HG02759 (cell line): ENCODE results near the gene KRT86.
A peak's percentile ranks its signal among the peaks of the same experiment; 100 is the strongest.
"Not testable (repeated sequence)": the region's sequence is repeated elsewhere in the genome, so short reads cannot be mapped to it uniquely, and the experiment has no call there.

Experiments used
- ATAC-seq: cut with Tn5 transposase; IDR thresholded peaks from one replicate; pipeline ENCODE4 v1.9.1; 2021; ENCODE audit warnings: mild to moderate bottlenecking, moderate library complexity; ENCODE audit not compliant: unreplicated experiment

KRT86 gene

DNA sequence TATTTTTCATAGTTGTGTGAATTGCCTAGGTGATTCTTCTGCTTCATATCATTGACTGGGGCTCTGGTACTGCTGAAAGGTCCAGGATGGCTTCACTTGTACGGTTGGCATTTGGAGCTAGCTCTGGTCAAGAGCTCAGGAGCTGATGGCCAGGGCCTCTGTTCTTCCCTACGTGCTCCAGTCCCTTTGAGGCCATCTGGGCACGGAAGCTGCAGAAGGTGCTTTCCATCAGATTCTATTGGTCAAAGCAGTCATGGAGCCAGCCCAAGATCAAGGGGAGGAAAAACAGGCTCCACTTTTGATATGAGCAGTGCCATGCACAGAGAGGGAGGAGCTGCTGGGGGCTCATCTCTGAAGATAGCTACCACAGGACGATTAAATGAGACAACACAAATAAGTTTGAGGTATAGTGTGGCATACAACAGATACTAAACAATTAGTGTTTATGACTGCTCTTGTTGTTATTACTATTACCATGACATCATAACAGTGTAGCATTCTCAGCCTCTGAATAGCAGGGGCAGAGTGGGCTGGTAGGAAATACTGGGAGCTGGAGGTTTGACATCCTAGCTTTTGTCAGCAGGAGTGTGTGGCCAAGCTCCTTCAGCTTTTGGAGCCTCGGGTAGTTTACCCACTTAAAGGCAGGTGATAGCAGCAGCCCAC lies 36.3 kb downstream of the KRT86 start:
- no peak for ATAC-seq

DNA sequence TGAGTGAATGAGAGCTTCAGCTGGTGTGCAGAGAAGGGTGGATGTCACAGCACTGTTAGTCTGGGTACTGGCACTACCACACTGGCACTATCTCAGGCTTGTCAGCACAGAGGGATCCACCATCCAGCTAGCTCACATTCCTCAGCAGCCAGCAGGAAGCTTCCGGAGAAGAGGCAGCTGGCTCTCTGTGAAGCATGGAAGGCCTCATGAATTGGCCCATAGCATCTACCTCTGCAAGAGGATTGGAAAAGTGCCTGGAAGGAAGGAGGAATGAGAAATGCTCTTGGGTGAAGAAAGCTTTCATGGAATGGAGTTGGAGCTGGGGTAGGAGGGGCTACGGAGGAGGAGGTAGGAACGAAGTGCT lies 36.8 kb downstream of the KRT86 start:
- ATAC-seq: no peak

DNA sequence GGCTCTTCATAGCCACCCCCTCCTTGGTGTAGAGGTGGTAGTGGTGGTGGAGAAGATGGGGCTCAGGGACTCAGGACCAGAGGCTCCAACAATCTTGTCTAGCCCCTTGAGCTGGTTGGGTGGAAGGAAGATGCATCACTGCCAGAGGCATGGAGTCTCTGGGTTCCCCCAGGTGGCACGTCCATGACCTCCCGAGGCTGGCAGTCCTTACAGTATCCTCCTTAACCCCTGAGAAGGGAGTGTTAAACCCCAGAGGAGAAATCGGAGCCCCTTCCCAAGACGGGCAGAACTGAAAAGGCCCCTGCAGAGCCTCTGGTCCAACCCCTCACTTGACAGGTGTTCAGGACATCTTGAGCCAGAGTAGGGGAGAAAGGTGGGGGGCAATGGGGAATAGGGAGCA lies 37.6 kb downstream of the KRT86 start:
- ATAC-seq: no peak

DNA sequence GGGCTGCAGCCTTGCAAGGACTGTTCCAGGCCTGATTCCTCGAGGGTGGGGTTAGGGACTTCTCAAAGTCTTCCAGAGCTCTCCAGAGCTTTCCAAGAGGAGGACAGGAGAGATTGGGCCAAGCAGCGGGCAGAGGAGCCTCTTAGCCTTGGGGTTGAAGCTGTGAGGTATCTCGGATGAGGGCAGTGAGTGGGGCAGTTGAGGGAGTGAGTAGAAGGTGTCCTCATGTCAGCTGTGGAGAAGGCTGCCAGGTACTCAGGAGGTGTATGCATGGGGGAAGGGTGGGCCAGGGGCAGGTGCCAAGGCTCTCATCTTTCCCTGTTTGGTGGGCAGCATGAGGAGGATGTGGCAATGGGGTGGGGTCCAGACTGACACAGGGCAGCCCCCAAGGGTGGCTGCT lies 39.0 kb downstream of the KRT86 start:
- ATAC-seq: no peak

DNA sequence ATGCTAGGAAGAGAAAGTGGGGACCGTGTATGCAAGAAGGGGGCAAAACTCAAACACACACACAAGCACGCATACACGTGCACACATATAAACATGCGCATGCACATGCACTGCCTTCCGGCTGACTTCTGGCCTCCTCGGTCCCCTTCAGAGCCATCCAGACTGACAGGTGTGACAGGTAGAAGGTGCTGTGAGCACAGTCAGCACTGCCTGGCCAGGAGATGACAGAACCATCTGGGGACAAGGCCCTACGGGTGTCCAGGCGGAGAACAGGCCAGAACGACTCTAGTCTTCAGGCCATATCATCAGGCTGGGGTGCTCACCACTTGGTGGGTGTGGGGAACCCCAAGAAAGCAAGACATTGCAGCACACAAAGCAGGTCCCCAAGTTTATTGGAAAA lies 39.5 kb downstream of the KRT86 start:
- ATAC-seq: no peak

DNA sequence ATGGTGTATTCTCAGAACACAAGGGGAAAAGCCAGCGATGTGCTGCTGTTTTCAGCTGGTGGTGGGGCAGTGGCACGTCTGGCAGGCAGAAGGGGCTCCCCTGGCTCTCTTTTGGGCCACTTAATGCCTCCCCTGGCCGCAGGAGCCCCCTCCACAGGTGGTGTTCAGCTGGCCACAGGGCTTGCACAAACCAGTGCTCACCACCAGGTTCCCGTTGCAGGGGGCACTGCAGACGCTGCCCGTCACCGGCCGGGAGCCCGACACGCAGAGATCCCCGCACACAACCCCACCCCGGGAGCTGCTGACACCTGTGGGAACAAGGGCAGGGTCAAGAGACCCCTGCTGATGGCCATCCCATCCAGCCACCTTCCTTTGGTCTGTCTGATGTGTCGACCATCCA lies 40.1 kb downstream of the KRT86 start:
- no peak for ATAC-seq

DNA sequence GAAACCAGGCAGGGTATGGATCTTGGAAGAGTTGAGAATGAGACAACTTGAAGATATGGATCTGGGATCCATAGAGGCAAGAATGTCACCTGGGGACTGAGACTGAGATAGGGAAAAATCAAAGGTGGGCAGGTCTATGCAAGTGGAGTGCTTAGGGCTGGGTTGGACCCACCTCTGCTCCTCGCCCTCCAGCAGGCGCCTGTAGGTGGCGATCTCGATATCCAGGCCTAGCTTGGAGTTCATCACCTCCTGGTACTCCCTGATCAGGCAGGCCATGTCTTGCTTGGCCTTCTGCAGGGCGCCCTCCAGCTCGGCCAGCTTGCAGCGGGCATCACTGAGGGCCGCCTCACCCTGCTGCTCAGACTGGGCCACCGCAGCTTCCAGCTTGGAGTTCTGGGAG lies 41.3 kb downstream of the KRT86 start:
- ATAC-seq: not testable (repeated sequence)

DNA sequence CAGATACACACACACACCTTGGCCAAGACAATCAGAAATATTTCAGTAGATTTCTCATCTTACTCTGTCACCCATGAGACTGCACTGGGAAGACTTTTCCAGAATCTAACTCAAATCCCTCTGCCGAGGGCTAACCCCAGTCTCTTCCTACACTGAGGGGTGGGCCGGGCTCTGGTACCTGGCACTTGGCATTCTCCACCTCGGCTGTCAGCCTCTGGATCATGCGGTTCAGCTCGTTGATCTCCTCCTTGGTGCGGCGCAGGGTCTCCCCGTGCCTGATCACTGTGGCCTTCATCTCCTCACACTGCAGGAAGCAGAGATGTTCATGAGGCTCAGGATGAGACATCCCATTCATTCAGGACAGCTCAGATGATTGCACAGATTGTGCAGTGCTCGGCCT lies 41.8 kb downstream of the KRT86 start:
- no peak for ATAC-seq

DNA sequence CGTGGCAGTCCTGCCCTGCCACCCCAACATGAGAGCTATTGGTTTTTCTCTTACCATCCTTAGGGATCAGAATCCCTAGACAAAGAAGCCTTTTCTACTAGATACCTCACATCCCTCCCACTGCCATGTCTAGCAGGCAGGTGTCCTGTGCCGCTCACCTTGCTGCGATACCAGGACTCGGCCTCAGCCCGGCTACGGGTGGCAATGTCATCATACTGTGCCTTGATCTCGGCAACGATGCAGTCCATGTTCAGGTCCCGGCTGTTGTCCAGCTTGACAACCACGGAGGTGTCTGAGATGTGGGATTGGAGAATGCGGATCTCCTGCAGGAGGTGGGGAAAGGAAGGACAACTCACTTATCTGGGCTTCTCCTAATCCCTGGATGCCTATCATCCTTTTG lies 42.3 kb downstream of the KRT86 start:
- ATAC-seq: no peak

DNA sequence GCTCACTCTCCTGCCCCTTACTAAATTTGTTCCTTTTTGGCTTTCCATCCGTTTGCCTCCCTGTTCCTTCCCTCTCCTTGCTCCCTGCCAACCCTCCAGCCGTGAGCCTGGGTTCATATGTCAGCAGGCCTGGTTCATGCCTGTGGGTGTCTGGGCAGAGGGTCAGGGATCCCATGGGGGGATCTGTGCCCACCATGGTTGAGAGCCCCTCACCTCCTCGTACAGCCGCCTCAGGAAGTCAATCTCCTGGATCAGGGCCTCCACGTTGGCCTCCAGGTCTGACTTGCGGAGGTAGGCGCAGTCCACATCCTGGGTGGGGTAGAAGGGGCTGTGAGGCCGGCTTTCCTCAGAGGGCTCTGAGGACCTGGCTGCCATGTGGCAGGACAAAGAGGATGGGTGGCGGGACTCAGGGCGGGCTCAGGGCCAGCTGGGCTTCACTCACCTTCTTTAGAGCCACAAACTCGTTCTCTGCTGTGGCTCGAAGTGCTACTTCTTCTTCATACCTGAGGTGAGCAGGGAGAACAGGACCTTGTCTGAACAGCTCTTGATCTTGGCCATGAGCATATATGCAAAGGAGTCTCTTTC lies 43.1 kb downstream of the KRT86 start:
- no peak for ATAC-seq

DNA sequence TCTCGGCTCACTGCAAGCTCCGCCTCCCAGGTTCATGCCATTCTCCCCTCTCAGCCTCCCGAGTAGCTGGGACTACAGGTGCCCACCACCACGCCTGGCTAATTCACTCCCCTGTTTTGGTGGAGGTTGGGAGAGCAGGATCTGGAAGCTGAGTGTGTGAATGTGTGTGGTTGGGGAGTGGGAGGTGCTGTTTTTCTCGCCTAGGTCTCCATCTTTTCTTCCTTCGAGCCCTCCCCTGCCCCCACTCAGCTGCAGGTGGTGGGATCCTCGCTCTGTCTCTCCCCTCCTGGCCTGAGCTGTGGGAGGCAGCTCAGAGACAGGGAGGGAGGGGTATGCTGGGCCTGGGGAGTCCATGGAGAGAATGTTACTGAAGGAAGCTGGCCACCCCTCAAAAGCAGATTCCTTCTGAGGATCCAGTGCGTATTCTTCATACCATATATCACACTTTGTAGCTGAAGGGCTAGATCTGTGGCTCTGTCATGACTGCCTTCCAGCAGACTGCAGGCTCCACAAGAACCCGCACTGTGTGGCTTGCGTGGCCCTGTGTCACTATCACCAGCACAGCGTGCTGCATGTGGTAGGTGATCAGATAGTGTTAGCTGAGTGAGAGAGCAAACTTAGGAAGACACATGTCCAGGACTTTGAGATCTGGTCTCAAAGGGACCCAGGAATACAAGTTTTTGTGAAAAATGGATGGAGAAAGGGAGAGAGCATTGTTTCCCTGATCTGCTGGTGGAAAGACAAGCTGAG lies 44.0 kb downstream of the KRT86 start:
- ATAC-seq: no peak

DNA sequence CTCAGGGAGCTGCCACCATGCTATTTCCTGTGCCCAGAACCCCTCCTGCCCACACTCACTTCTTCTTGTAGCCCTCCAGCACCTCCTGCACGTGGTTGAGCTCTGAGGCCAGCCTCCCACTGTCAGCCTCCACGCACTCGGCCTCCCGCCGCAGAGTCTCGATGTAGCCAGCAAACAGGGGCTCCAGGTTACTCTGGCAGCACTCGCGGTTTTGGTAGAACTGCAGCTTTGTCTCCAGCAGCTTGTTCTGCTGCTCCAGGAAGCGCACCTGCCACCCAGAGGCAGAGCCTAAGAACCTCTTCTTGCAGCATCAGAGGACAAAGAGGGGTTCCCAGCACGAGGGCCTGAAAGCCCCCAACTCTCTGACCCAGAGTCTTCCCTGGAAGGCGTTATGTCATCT lies 44.7 kb downstream of the KRT86 start:
- no peak for ATAC-seq

DNA sequence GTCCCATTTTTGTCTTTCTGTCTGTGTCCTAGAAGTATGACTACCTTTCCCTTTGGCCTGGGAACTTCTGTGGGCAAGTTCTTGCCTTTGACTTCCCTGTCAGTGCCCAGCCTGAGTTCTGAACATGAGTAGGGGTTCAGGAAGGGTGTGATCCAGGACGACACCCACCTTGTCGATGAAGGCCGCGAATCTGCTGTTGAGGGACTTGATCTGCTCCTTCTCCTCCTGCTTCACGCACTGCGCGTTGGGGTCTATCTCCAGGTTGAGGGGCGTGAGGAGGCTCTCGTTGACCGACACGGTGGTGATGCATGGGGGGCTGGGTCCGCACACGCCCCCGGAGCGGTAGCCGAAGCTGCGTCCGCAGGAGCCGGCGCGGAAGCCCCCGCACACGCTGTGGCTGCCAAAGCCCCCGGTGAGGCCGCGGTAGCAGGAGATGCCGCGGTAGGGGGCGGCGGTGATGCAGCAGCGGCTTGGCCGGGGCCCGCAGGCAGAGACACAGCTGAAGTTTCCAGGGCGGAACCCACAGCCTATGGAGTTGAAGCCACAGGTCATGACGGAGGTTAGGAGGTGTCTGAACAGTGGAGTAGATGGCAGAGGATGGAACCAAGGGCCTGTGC lies 46.4 kb downstream of the KRT86 start, which contains the start of gene KRT83:
TSS of gene KRT83 (minus strand) at position 615 of the 617 bp plus-strand sequence. CDS start at position 552, 63 bp downstream.
- no peak for ATAC-seq

DNA sequence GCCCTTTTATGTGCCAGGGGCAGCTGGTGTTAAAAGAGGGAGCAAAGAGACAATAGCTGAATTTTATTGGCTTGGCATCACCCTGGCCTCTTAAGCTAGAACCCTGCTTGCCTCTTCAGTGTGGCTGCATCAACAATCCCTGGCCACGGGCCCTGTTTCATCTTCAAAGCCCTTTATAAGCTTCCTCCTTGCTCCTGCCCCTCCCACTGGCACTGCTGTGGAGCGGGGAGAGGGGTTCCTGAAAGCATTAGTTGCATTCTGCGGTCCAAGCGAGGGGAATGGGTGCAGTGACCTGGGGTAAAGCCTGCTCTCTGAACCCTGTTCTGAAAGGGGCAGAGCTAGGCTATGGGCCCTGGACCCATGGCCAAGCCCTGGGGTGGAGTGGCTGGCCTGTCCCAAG lies 47.0 kb downstream of the KRT86 start:
- no peak for ATAC-seq

DNA sequence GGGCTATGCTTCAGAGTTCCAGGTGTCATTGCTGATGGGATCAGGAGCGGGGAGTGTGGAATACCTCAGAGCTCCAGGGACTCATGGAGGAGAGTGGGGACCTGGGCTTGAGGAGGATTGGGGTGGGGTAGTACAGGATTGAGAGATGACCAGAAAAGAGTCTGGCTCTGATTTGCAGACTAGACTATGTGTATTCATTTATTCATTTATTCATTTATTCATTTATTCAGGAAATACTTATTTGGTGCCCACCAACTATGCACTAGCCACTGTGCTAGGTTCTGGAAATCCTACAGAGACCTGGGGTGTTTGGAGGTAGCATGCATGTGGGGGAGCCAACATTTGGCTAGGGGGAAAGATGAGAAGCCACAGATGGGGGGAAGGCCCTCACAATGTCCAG lies 47.6 kb downstream of the KRT86 start:
- no peak for ATAC-seq

DNA sequence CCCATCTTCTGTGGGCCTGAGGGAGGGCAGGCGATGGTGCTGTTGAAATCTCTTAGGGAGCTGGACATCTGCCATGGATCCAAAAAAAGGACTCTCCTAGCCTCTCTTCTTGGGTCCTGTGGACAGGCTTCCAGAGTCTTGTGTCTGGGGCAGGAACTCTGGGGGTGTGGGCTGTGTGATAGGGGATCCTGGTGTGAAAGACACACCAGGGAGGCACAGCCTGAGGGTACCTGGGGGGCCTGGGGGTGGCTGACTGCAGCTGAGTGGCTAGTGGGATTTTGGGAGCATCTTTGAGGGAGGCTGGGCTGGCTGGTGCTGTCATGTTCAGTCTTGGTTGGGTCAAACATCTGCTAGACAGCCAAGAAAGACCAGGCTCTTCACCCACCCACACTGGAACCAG lies 48.6 kb downstream of the KRT86 start:
- ATAC-seq: no peak

DNA sequence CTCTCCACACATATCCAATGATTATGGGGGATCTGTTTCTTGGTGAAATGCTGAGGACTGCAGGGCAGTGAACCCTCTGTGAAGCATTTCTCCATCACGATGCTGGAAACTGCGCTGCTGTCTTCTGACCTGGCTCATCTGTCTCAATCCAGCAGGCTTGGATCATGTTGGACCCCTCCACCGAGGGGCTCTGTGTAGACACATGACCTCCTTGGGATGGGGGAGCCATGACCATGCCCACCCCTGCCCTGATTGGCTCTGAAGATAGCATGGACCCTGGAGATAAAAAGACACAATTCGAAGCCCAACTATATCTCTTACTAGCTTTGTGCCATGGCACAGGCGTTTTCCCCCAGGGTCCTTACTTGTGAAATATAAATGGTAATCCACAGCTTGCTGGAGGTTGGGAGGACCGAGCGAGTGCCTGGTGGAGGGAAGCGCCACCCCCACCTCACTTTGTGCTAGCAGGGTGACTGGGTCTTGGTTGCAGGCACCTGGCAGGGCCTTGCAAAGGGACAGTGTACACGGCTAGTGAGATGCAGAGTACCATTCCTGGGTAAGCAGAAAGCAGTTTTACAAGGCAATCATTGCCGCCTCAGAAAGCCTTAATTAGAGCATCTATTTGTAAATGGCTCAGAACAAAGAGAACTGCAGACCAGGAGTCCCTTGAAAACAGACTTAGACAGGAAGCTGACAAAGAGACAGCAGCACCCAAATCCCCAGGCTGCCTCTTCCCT lies 49.1 kb downstream of the KRT86 start:
- no peak for ATAC-seq

DNA sequence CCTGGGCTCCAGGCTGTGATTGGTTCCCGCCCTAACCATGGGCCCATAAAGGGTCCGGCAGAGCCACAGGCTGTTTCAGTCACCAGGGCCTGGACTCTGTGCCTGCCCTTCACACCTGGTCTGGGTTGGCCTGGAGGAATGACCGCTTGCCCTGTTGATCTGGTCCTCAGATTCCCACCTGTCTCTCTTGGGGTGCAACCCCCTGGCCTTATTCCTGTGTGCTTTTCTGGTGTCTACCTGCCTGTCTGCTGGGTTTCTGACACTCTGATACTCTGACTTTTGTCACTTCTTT lies 49.7 kb downstream of the KRT86 start:
- no peak for ATAC-seq

DNA sequence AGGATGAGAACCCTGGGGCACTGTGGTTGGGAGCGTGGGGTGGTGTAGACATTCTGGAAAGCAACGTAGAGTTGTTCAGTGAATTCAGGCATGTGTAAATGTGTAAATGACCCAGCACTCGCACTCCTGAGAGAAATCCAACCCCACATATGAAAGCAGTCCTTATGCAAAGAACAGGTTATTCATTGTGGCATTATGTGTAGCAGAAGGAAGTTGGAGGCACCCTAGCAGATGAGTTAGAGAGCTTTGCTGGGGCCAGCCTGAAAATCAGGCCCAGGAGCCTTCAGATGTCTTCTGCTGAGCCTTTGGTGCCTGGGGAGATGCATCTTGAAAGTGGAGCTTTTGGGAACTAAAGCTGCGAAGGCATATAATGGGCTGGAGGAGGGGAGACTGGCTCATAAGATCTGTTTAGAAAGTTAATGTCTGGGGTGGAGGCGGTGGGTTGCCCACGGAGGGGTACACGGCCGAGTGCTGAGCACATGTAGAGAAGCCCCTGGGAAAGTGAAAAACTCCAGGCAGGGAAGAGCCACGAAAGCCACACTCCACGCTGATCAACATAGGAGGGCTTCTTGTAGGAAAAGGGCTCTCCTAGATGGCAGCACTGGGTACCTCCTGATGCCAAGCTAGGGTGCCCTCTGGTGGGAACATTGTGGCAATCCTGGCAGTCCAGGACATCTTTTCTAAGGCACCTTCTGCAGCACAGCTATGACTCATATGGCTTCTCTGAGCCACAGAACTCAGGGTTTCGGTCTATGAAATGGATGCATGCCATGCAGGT lies 52.8 kb downstream of the KRT86 start:
- ATAC-seq: peak; percentile 91

DNA sequence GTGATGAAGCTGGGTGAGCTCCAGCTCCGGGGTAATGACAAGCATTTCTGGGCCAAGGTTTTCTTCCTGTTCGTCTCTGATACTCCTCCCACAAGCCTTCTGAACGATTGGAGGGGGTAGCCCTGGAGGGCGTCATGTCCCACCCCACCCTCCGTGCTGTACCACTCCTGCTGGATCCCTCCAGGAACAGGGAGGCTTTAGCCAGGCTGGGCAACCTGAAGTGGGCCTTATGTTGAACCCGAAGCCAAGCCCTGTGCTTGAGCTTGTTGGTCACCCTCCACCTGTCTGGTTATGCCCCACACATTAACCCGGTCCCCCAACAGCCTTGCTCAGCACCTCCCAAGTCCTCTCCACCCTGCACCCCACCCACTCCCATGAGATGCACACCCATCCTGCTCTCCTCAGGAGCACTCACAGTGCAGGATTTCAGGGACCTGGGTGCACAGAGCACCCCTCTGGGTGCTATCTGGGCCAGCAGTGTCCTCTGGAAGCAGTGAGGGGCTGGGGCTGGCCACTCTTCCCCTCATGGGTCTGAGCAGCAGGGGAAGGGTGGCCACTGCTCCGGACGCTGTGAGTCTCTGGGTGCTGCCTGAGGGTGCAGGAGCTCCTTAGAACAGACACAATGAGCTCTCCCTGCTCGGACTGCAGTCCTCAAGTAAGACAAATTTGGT lies 53.5 kb downstream of the KRT86 start:
- peak; percentile 5 for ATAC-seq
